GM19240 (cell line): ENCODE results near the gene MPIG6B.

ENCODE experiments used
- DNase-seq: peaks from one replicate; pipeline ENCODE4 v3.0.0; 2011; ENCODE audit warnings: low spot score; ENCODE audit not compliant: insufficient read length

Gene MPIG6B

DNA sequence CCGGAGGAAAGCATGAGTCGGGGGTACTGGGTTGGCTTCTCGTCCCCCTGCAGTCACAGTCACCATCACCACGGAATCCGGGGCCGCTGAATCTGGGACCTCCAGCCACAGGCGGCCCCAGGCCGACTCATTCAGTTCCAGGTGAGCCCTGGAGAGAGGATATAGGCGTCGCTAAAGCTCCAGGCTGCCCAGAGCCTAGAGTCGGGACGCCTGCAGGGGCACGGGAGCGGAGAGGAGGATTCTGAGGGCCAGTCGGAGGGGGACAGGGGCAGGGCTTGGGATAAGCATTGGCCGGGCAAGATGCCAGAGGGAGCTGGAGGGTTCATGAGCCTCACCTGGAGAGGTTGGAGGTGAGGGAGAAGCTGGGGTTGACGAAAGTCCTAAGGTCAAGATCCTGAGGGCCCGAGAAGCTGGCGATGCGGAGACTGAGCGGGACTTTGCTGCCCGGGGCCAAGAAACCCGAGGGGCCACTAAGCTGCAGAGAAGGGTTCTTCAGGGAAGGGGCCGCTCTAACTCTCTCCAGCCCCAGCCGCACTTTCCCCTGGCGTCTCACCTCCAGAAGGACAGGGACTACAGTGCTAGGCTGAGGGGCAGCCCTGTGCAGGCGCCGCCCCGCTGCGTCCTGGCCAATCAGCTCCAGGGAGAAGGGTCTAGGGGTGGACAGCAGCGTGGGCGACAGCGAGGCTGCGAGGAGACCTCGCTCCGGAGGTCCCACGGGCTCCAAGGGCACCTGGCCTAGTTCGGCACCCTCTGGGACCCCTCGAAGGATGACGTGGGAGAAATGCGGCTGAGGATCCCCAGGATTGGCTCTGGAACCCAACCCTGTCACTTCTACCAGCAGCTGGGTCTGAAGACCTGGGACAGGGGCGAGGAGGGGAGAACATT, 43.0 kb downstream of the MPIG6B start:
- no peak for DNase-seq

DNA sequence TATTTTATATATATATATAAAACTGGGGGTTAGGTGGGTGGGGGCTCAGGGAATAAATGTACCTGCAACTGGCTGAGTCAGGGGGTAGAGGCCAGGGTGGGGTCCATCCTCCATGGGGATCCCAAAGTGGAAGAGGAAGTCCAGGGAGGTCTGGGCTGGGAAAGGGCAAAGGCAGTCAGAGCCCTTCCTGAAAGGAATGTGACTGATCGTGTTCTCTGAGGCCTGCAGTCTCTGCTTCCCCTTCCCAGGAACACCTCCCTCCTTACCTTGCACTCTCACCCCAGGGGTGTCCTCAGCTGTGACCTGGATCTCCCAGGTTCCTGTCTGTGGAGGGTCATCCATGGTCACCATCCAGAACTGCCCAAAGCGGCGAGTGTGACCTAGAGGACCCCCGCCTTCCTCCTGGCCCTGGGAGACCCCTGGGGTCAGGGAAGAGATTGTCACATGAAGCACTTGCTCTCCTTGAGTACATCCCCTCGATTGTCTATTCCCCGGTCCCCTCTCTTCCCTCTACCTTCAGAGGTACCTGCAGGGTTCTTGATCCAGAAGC, 44.0 kb downstream of the MPIG6B start:
- no peak for DNase-seq

DNA sequence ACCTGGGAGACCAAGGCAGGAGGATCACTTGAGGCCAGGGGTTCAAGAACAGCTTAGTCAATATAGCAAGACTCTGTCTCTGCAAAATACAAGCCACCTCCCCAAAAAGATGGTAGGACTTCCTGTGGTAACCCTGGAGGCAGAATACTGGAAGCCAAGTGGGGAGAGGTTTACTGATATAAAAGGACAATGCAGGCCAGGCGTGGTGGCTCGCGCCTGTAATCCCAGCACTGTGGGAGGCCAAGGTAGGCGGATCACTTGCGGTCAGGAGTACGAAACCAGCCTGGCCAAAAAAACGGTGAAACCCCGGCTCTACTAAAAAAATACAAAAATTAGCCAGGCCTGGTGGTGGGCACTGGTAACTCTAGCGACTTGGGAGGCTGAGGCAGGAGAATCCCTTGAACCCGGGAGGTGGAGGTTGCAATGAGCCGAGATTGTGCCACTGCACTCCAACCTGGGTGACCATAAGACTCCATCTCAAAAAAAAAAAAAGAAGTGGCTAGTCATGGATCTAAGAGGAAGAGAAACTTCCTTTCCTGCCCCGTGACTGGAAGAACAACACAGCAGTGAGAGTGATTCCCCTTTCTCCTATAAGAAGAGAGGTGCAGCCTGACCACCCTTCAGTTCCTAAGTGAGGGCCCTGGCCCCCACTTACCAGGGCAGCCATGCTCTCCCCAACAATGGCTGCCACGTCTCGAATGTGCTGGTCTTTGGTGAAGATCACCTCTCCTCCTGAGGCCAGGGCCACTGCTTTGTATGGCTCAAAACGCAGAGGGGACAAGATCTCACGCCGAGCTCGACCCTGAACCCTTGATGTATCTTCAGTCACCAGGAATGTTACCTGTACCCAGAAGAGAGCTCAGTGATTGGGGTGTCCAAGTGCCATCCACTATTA, 45.4 kb downstream of the MPIG6B start:
- DNase-seq, result no peak

DNA sequence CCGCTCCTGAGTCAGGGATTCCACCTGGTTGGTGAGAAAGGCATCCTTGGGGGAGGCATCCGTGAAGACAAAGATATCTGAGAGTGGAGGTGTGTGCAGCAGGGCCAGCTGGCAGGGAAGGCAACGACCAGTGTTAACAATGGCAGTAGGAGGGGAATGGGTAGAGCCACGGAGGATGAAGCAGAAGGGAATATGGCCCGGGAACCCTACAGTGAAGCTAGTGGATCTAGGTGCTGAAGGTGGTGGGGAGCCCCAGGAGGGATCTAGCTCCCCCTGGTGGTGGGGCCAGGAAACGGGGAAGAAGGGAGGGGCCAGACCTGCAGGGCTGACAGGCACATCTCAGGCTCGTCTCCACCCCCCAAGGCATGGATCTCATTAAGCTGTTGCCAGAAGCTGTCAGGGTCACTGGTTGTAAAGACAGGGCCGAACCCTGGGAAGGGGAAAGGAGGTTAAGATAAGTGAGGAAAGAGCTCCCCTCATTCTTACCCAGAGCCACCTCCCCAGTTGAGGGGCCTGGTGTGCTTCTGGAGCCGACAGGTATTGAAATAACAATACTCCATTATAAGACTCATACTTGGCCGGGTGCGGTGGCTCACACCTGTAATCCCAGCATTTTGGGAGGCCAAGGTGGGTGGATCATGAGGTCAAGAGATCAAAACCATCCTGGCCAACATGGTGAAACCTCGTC, 46.7 kb downstream of the MPIG6B start:
- peak; percentile 95 for DNase-seq

DNA sequence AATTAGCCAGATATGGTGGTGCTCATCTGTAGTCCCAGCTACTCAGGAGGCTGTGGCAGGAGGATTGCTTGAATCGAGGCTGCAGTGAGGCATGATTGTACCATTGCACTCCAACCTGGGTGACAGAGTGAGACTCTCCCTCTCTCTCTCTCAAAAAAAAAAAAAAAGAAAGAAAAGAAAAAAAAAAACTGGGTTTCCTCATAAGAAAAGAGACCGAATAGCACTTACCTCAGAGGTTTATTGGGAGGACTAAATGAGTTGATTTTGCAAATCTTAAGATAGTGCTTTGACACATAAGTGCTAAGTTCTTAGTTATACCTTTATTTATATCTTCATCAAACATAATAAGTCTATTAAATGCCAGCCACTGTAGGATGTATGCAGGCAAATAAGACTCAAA, 47.7 kb downstream of the MPIG6B start:
- no peak for DNase-seq

DNA sequence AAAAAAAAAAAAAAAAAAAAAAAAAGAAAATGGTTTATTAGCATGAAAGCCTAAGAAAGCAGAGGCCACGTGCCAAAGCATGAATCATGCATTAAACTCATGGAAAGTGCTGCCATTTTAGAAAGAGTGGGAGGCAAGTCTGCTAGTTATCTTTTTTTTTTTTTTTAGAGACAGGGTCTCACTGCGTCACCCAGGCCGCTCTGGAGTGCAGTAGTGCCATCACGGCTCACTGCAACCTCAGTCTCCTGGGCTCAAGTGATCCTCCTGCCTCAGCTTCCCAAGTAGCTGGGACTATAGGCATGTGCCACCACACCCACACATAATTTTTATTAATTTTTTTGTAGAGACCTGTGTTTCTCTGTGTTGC, 48.8 kb downstream of the MPIG6B start:
- DNase-seq, result no peak

DNA sequence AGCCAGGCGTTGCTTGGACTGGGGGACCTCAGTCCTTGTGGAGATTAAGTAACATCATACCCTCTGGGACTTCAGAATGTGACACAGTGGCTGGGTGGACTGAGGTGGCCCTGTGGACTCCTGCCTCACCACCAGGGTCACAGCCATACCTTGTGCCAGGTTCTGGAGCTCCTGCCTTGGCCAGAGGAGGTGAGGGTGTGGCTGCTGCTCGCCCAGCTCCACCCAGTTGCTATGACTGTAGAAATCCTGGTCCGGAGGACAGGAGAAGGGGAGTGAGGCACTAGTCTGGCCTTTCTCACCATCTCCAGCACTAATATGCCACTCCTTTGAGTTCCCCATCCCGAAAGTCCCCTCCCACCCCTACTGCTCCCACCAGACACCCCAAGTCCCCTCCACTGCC, 52.0 kb downstream of the MPIG6B start:
- DNase-seq, result no peak

DNA sequence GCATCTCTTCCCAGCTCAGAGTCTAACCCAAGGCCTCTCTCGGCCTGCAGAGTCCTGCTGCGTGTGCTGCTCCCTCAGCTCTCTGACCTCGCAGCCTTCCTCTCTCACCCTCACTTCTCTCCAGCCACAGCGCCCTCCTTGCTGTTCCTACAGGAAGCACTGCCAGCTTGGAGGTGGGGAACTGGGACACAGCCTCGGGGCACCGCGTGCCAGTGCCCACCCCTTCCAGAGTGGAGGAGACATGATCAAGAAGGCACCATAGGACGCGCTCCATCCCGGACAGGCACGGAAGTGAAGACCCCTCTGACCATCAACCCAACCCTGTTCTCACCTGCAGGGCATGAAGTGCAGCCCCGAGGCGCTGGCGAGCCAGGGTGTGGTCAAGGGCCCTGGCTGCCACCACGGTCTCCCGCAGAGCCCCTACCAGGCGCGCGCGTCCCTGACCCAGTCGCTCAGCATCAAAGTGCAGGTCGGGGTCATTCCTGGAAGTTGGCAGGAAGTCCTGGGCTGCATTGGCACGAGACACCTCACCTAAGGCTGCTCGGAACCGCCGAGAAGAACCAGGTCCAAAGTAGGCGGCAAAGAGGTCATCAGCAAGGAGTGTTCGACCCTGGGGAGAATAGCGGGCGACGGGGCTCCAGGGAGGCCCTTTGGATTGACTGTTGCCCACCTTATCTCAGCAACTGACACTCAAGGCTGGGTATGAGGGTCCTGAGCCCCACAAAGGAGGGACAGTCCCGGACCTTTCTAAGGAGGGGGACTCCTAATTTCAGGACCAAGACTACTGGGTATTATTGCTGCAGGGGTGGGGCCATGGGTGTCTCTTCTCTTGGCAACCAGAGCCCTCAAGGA, 52.7 kb downstream of the MPIG6B start:
- DNase-seq, result no peak
